GM12891 (cell line): ENCODE results near the gene GBP3.

Experiments
- PAX5 ChIP-seq: IDR thresholded peaks from 2 replicates; pipeline ENCODE4 v1.6.1; 2011; ENCODE audit warnings: low read length, moderate library complexity, mild to moderate bottlenecking; ENCODE audit not compliant: insufficient read depth, severe bottlenecking
- POLR2A ChIP-seq: IDR thresholded peaks from 2 replicates; pipeline ENCODE4 v1.6.1; 2011; ENCODE audit warnings: low read depth, low read length, control low read depth
- POLR2AphosphoS5 ChIP-seq: IDR thresholded peaks from 2 replicates; pipeline ENCODE4 v1.6.1; 2011; ENCODE audit warnings: low read depth, low read length, control low read depth
- POU2F2 ChIP-seq: IDR thresholded peaks from 2 replicates; pipeline ENCODE4 v1.6.1; 2011; ENCODE audit warnings: low read depth, mild to moderate bottlenecking, control low read depth, low read length, moderate library complexity
- SPI1 ChIP-seq: IDR thresholded peaks from 2 replicates; pipeline ENCODE4 v1.6.1; 2011; ENCODE audit warnings: low read depth, low read length, control low read depth
- TAF1 ChIP-seq: IDR thresholded peaks from 2 replicates; pipeline ENCODE4 v1.6.1; 2011; ENCODE audit warnings: low read depth, low read length, control low read depth

DNA sequence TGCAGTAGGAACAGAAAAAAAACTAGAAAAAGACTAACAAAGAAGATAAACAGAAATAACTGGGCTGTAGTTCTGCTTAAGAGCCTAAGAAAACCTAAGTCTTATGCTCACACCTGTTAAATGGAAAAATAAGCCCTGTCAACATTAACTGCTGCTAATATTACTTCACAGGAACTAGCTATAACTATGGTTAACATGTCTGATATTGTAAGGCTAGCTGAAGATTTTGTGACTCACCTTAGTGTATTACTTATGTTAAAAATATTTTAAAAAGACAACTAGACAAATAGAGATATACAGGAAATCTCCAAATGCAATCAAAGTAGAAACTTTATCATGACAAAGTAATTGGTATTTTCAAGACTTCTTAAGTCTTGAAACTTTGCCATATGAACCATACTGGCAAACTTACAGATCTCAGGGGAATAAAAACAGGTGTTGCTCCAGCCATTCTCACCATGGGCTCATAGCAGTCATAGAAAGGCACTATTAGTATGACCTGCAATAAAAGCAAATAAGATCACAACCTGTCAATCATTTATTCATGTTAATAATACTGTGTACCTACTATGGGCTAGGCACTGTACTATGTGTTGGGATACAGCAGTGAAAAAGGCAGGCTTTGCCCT lies 60.9 kb downstream of the GBP3 start:
- TF ChIP-seq POLR2A (no peak), TAF1 (no peak), POLR2AphosphoS5 (no peak), SPI1 (no peak), PAX5 (no peak), POU2F2 (no peak)
